ENCODE results near the gene NACC1. TPM values are rescaled to one million over a fixed set of nuclear protein-coding genes. Genes with fewer than 3 reads are reported as not detected.
A peak's percentile ranks its signal among the peaks of the same experiment; 100 is the strongest.

Gene NACC1
- total RNA-seq, 1 donor from 2014 or later, result 103 TPM

DNA sequence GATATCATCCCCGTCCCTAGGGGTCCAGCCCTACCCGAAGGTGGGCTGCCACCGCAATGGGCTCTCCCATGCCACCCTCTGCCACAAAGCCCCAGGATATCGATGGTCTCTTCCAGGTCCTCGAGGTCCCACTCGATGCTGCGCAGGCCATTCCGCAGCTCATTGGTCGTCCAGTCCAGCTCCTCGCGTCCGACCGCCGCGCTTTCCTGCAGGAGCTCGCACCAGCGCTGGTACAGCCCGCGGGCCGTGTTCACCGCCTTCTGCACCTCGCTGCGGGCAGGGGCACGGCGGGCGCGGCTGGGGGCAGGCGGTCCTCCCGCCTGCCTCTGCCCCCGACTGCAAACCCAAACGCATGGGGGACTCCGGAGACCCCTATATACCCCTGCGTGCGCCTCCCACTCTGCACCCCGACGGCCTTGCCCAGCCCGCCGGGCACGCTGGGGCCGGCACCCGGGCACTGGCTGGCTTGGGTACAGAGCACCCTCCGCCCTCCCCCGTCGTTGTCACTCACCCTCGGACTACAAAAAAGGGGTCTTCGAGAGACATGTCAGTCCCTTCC, 31.6 kb downstream of the NACC1 start:
- Mint-ChIP-seq H3K9me3 (ENCODE audit: low read depth) (no peaks in the 10 kb centered on the region), H3K27me3 (no peaks in the 10 kb centered on the region), H3K4me3 (ENCODE audit: low read depth) (peak overlapping the region; percentile 96), H3K27ac (peak overlapping the region; percentile 99), H3K36me3 (ENCODE audit: insufficient read depth) (peaks cover 10% of the 10 kb centered on the region), H3K4me1 (ENCODE audit: low read depth) (peaks cover 10% of the 10 kb centered on the region)
- TF ChIP-seq, protein P1, sequence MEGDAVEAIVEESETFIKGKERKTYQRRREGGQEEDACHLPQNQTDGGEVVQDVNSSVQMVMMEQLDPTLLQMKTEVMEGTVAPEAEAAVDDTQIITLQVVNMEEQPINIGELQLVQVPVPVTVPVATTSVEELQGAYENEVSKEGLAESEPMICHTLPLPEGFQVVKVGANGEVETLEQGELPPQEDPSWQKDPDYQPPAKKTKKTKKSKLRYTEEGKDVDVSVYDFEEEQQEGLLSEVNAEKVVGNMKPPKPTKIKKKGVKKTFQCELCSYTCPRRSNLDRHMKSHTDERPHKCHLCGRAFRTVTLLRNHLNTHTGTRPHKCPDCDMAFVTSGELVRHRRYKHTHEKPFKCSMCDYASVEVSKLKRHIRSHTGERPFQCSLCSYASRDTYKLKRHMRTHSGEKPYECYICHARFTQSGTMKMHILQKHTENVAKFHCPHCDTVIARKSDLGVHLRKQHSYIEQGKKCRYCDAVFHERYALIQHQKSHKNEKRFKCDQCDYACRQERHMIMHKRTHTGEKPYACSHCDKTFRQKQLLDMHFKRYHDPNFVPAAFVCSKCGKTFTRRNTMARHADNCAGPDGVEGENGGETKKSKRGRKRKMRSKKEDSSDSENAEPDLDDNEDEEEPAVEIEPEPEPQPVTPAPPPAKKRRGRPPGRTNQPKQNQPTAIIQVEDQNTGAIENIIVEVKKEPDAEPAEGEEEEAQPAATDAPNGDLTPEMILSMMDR (IDR thresholded peaks at IDR 0.05; ENCODE audit: unreplicated experiment), result no peak
- peak; percentile 48 for DNase-seq (ENCODE audit: low spot score, unreplicated experiment)

DNA sequence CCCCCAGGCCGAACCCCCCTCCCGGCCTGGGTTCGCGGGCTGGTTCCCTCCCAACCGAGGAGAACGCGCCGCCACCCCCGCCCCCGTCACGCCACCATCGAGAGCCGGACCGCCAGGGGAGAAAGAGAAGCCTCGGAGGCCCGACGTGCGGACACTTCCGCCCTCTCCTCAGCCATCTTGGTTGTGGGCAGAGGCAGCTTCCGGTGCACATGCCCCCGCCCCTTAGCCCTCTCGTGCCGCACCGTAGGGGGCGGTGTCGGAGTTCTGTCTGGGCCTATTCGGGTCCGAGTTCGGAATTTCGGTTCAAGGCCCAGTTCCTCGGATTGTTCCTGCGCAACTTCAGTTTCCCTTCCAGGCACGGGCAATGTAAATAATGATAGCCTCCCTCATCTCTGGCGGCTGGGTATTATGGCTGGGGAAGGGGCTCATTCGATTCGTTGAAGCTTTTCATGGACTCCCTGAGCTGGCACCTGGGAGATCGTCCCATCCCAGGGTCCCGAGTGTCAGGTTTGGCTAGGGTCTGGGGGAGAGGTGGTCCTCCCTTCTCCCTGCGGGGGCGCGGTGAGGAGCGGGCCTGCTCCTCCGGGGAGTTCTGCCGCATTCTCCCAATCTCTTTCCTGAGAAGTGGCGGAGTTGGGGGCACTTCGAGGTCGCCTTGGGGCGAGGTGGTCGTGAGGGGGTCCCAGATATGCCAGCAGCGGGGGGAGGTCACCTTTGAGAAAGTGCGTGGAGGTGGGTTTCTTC, 32.3 kb downstream of the NACC1 start, which contains the start of the genes IER2 and STX10:
Gene IER2 (plus strand): TSS at position 225 of the 744 bp plus-strand sequence. CDS start 2,776 bp downstream, outside the sequence.
Gene STX10 (minus strand): TSS at position 189 of the 744 bp plus-strand sequence. CDS start 202 bp downstream, outside the sequence.
- Mint-ChIP-seq H3K4me1 (ENCODE audit: low read depth) (peaks cover 12% of the 10 kb centered on the region), H3K27me3 (no peaks in the 10 kb centered on the region), H3K27ac (peak within 1 kb of the TSS; percentile 99), H3K4me3 (ENCODE audit: low read depth) (peak within 1 kb of the TSS; percentile 96), H3K9me3 (ENCODE audit: low read depth) (no peaks in the 10 kb centered on the region), H3K36me3 (ENCODE audit: insufficient read depth) (peaks cover 10% of the 10 kb centered on the region)
- TF ChIP-seq, protein P1 (IDR thresholded peaks at IDR 0.05; ENCODE audit: unreplicated experiment), result peak; percentile 56
- DNase-seq (ENCODE audit: low spot score, unreplicated experiment), result peak; percentile 85

DNA sequence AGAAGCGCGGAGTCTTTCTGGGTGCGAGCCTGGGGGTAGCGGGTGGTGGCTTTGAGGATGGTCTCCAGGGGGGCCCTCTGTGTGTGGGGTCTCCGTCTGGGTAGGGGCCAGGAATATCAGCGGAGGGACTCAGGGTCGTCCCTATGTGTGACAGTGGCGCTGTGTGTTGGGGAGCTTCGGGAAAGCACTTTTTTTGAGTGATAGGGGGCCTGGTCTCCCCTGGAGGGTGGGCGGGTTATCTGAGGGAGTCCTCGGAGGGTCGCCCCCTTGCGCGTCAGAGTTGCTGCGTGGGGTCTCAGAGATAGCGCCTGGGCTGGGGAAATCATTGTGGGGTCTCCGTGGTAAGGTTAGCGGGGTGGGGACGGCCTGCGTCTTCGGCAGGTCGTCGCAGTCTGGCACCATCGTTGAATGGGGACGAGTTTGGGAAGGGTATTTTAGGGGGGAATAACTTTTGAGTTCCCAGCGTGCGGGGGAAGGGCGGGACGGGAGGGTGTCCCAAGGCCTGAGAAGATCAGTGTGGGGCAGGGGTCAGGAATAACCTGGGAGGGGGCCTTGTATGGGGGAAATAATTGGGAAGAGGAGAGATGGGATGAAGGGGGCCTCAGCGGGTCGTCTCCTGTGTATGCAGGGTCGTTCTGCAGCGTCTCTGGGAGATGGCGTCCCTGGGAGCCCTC, 33.0 kb downstream of the NACC1 start:
- Mint-ChIP-seq H3K4me3 (ENCODE audit: low read depth) (peak overlapping the region; percentile 96), H3K27ac (peak overlapping the region; percentile 99), H3K4me1 (ENCODE audit: low read depth) (peaks cover 12% of the 10 kb centered on the region), H3K9me3 (ENCODE audit: low read depth) (no peaks in the 10 kb centered on the region), H3K36me3 (ENCODE audit: insufficient read depth) (peaks cover 10% of the 10 kb centered on the region), H3K27me3 (no peaks in the 10 kb centered on the region)
- no peak for DNase-seq (ENCODE audit: low spot score, unreplicated experiment)
- TF ChIP-seq, protein P1 (IDR thresholded peaks at IDR 0.05; ENCODE audit: unreplicated experiment), result no peak

DNA sequence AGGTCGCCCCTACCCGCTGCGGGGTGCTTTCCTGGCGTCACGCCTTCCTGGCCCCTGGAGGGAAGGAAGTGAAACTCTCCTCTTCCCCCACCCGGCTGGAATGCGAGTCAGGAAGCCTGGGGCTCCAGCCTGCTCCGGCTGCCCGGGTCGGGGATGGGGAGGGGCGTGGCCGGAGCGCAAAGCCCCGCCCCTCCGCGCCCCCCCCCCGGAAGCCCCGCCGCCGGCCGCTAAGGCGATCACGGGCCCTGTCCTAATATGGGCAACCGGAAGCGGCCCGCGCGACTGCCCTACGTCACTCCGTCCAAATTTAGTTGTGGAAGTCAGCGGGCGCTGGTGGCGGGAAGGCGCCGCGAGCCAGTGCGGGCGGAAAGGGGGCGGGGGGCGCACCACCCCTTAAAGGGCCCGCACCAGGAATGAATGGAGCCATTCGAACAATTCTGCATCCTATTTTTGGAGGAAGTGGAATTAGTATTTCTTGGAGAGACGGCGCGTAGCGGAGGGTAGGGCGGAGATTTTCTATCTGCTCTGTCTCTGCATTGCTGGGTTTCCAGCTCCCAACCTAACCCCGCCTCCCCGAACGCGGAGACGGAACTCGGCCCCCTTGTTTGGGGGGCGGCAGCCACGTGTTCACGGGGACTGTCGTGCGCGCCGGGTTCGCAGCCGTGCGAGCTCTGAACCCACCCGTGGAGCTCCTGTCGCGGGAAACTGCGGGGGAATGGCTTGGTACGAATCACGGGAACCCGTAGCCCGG, 33.7 kb downstream of the NACC1 start:
- Mint-ChIP-seq H3K4me3 (ENCODE audit: low read depth) (peak overlapping the region; percentile 96), H3K4me1 (ENCODE audit: low read depth) (peaks cover 17% of the 10 kb centered on the region)
- TF ChIP-seq, protein P1 (IDR thresholded peaks at IDR 0.05; ENCODE audit: unreplicated experiment), result peak; percentile 29

More for the DNA sequence above, 33.7 kb downstream of the NACC1 start:
- no peaks in the 10 kb centered on the region for H3K27me3 Mint-ChIP-seq
- peak; percentile 93 for DNase-seq (ENCODE audit: low spot score, unreplicated experiment)
- H3K36me3 Mint-ChIP-seq (ENCODE audit: insufficient read depth), result peaks cover 10% of the 10 kb centered on the region
- no peaks in the 10 kb centered on the region for H3K9me3 Mint-ChIP-seq (ENCODE audit: low read depth)
- H3K27ac Mint-ChIP-seq, result peak overlapping the region; percentile 100

Measured in progenitor cell of endocrine pancreas (in vitro differentiated cells).